Central memory CD8-positive, alpha-beta T cell (primary cell): ENCODE results near the gene KDM2B.
"Not testable (repeated sequence)": the region's sequence is repeated elsewhere in the genome, so short reads cannot be mapped to it uniquely, and the experiment has no call there.

Experiments used
- ATAC-seq: fragments of 150-1000 bp; cut with Tn5 transposase; replicated peaks from 2 replicates; pipeline ENCODE4 v1.10.0; 2022; ENCODE audit warnings: mild to moderate bottlenecking, moderate FRiP score, moderate number of reproducible peaks; ENCODE audit not compliant: poor library complexity, severe bottlenecking; ENCODE audit errors: extremely low read depth
- DNase-seq, 2 donors: peaks; one replicate each; pipeline ENCODE4 v3.0.0; 2021; ENCODE audit warnings: low spot score in 2 of 2
- H3K27ac Mint-ChIP-seq: one replicate; pipeline ENCODE4 v1.8.0; 2022; ENCODE audit warnings: low read depth, mild to moderate bottlenecking, moderate library complexity, mixed read lengths
- H3K27me3 Mint-ChIP-seq: one replicate; pipeline ENCODE4 v1.8.0; 2022; ENCODE audit warnings: mixed read lengths
- H3K36me3 Mint-ChIP-seq: one replicate; pipeline ENCODE4 v1.8.0; 2022; ENCODE audit warnings: mild to moderate bottlenecking, moderate library complexity, mixed read lengths; ENCODE audit not compliant: insufficient read depth
- H3K4me1 Mint-ChIP-seq: one replicate; pipeline ENCODE4 v1.8.0; 2022; ENCODE audit warnings: mixed read lengths
- H3K4me3 Mint-ChIP-seq: one replicate; pipeline ENCODE4 v1.8.0; 2022; ENCODE audit warnings: mild to moderate bottlenecking, moderate library complexity, mixed read lengths
- H3K9me3 Mint-ChIP-seq: one replicate; pipeline ENCODE4 v1.8.0; 2022; ENCODE audit warnings: mixed read lengths

Gene KDM2B

DNA sequence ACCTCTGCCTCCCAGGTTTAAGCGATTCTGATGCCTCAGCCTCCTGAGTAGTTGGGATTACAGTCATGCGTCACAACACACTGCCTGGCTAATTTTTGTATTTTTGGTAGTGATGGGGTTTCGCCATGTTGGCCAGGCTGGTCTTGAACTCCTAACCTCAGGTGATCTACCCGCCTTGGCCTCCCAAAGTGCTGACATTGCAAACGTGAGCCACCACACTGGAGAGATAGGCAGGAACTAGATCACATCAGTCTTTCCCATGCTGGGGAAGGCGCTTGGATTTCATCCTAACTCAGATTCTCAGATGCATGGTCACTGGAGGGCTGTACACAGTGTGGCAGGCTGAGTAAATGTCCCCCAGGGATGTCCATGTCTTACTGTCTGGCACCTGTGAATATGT lies 27.5 kb upstream of the KDM2B start:
- Mint-ChIP-seq H3K36me3 (no peaks in the 10 kb centered on the region), H3K4me1 (peaks cover 6% of the 10 kb centered on the region), H3K27me3 (no peaks in the 10 kb centered on the region), H3K9me3 (no peaks in the 10 kb centered on the region), H3K27ac (no peak overlapping the region), H3K4me3 (no peak overlapping the region)
- no peak for ATAC-seq
- no peak for DNase-seq

DNA sequence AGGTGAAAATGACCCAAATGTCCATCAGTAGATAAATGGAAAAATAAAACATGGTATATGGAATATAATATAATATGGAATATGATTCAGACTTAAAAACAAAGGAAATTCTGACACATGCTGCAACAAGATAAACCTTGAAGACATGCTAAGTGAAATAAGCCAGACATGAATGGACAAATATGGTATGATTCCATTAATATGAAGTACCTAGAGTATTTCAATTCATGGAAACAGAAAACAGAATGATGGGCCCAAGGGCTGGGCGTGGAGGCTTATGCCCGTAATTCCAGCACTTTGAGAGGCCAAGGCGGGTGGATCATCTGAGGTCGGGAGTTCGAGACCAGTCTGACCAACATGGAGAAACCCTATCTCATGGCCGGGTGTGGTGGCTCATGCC lies 22.8 kb upstream of the KDM2B start:
- H3K27me3 Mint-ChIP-seq, result no peaks in the 10 kb centered on the region

DNA sequence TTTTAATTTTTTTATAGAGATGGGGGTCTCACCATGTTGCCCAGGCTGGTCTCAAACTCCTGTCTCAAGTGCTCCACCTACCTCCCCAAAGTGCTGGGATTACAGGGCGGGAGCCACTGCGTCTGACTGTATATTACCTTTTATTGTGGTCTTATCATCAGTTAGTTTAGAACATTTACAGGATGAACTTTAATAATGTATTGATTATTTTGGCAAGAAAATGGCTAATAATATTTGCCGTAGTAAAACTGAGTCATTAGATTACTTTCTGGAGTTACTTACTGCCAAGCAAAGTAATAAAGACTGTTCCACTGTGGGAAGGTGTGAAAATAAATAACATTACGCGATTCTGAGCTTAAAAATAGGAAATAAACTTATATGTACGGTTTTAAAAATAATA lies 21.9 kb upstream of the KDM2B start:
- H3K4me1 Mint-ChIP-seq, result no peaks in the 10 kb centered on the region
- H3K27ac Mint-ChIP-seq, result no peak overlapping the region
- no peak overlapping the region for H3K4me3 Mint-ChIP-seq
- H3K27me3 Mint-ChIP-seq, result no peaks in the 10 kb centered on the region
- H3K36me3 Mint-ChIP-seq, result no peaks in the 10 kb centered on the region
- ATAC-seq (no peak), DNase-seq (no peak)
- H3K9me3 Mint-ChIP-seq, result no peaks in the 10 kb centered on the region

More for the DNA sequence above, 22.8 kb upstream of the KDM2B start:
- Mint-ChIP-seq H3K36me3 (no peaks in the 10 kb centered on the region), H3K27ac (no peak overlapping the region), H3K4me3 (no peak overlapping the region), H3K9me3 (no peaks in the 10 kb centered on the region), H3K4me1 (no peaks in the 10 kb centered on the region)
- no peak for DNase-seq
- no peak for ATAC-seq

DNA sequence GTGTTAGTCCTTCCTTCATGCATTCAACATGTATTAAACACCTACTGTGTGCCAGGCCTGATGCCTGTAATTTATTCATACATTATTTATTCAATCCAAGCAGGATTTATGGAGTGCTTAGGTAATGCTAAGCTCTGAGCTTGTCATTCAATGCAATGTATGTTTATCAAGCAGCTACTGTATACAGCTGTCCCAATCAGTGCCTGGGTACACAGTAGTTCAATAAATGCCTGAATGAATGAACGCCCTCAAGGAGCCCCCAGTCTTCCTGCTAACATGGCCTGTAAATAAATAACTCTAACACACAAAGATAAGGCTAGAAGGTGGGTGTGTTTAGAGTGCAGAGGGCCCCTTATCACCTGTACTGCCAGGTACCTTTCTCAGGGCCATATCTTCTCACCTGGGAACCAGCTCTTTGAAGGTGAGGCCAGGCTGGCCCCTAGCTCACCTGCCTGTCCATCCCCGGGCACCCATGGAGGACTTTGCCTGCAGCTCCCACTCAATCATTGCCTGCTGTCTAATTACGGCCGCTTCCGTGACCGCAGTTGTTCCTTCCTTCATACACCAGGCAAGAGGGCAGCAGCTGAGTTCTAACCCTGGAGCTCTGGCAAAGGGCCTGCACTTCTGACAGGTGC lies 20.0 kb upstream of the KDM2B start:
- H3K9me3 Mint-ChIP-seq, result no peaks in the 10 kb centered on the region
- H3K36me3 Mint-ChIP-seq, result no peaks in the 10 kb centered on the region
- no peak for DNase-seq
- ATAC-seq, result no peak
- no peaks in the 10 kb centered on the region for H3K27me3 Mint-ChIP-seq
- no peak overlapping the region for H3K27ac Mint-ChIP-seq
- H3K4me3 Mint-ChIP-seq, result no peak overlapping the region
- H3K4me1 Mint-ChIP-seq, result peaks cover 2% of the 10 kb centered on the region

DNA sequence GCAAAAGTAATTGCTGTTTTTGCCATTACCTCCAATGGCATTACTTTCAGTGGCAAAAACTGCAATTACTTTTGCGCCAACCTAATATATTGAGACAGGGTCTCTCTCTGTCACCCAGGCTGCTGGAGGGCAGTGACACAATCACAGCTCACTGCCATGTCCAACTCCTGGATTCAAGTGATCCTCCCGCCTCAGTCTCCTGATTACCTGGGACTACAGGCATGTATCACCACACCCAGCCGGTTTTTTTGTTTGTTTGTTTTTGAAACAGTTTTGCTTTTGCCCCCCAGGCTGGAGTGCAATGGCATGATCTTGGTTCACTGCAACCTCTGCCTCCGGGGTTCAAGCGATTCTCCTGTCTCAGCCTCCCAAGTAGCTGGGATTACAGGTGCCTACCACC lies 15.7 kb upstream of the KDM2B start:
- peaks cover 24% of the 10 kb centered on the region for H3K4me1 Mint-ChIP-seq
- peaks cover 2% of the 10 kb centered on the region for H3K36me3 Mint-ChIP-seq
- ATAC-seq (no peak), DNase-seq (no peak)
- no peak overlapping the region for H3K27ac Mint-ChIP-seq
- H3K4me3 Mint-ChIP-seq, result no peak overlapping the region
- H3K9me3 Mint-ChIP-seq, result no peaks in the 10 kb centered on the region
- H3K27me3 Mint-ChIP-seq, result no peaks in the 10 kb centered on the region

DNA sequence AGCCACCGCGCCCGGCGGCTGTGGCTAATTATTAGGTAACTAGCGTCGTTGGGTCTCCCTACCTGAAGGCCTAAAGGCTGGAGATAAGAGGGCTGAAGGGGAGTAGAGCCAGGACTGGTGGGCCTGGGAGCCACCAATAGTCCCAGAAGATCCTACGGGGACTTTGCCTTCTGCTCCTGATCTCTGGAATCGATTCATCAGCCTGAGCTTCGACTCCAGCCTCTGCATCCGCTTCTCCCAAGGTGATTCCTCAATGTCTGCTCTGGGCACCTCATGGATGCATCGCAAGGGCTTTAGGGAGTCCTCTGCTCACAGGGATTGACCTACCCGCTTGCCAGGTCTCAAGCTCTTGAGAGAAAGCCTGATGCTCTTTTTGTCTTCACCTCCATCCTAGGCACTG lies 14.7 kb upstream of the KDM2B start:
- Mint-ChIP-seq H3K4me1 (peaks cover 34% of the 10 kb centered on the region), H3K9me3 (no peaks in the 10 kb centered on the region), H3K27ac (no peak overlapping the region), H3K27me3 (no peaks in the 10 kb centered on the region), H3K36me3 (peaks cover 12% of the 10 kb centered on the region), H3K4me3 (no peak overlapping the region)
- ATAC-seq (no peak), DNase-seq (no peak)

DNA sequence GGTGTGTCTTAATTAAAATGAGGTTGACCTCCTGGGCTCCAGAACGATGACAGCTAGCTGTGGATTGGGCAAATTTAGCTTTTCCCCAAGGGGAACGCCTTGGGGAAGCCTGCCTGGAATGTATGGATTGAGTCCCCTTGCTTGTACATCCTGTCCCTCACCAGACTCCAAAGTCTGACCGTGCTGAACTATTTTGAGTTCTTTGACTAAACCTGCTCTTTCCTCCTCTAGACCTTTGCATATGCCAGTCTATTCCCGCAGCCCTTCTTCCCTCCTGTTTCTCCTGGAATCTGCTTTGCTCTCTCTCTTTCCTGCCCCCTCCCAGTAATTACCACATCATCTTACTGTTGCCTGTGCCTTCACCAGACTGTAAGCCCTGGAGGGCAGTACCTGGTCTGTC lies 11.5 kb upstream of the KDM2B start:
- DNase-seq, result no peak
- H3K4me1 Mint-ChIP-seq, result peaks cover 45% of the 10 kb centered on the region
- H3K4me3 Mint-ChIP-seq, result peak overlapping the region; percentile 14
- no peak for ATAC-seq
- no peaks in the 10 kb centered on the region for H3K9me3 Mint-ChIP-seq
- H3K36me3 Mint-ChIP-seq, result peaks cover 20% of the 10 kb centered on the region
- peak overlapping the region; percentile 99 for H3K27ac Mint-ChIP-seq
- H3K27me3 Mint-ChIP-seq, result no peaks in the 10 kb centered on the region

DNA sequence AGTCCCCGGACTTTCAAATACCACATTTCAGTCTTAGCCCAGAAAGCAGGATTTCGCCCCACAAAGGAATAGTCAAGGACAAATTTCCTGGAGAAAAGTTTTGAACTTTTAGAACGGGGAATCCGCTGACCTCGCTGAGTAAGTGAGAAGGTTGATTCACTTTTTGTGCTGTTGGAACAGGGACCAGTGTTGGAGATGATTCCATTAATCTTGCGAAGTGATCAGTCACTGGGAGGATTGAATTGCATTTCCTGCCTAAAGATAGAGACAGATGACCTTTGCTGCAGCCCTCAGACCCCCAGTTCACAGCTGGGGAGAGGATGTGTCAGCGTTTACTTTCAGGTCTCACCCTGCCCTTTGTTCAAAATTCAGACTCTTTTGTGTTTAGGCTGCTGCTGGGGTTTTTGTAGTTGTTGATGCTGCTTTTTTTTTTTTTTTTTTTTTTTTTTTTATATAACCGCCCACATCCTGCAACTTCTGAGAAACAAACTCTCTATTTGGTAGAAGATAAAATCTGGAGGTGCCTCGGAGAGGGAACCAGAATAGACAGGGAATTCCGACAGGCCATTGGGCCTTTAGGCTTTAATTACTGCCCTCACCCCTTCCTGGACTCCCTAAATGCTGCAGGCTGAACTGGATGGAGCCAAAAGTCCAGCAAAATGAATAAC lies 9.8 kb upstream of the KDM2B start:
- Mint-ChIP-seq H3K36me3 (peaks cover 20% of the 10 kb centered on the region), H3K9me3 (no peaks in the 10 kb centered on the region), H3K27me3 (no peaks in the 10 kb centered on the region), H3K27ac (peak overlapping the region; percentile 99), H3K4me3 (peak overlapping the region; percentile 75), H3K4me1 (peaks cover 41% of the 10 kb centered on the region)
- DNase-seq (peak; percentile 58 to 70), ATAC-seq (peak; percentile 76)

DNA sequence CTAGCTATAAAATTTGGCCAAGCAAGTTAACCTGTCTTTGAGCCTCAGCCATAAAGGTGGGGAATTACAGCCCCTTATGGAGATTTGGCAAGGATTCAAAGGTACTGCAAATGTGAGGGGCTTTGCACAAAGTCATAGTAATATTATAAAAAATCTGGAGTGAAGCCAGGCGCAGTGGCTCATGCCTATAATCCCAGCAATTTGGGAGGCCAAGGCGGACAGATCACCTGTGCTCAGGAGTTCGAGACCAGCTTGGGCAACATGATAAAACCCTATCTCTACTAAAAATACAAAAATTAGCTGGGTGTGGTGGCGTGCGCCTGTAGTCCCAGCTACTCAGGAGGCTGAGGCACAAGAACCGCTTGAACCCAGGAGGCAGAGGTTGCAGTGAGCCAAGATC lies 4.1 kb upstream of the KDM2B start:
- H3K4me3 Mint-ChIP-seq, H3K9me3 Mint-ChIP-seq, H3K27me3 Mint-ChIP-seq, H3K27ac Mint-ChIP-seq, DNase-seq, ATAC-seq: not testable (repeated sequence)
- Mint-ChIP-seq H3K4me1 (peaks cover 34% of the 10 kb centered on the region), H3K36me3 (peaks cover 13% of the 10 kb centered on the region)

DNA sequence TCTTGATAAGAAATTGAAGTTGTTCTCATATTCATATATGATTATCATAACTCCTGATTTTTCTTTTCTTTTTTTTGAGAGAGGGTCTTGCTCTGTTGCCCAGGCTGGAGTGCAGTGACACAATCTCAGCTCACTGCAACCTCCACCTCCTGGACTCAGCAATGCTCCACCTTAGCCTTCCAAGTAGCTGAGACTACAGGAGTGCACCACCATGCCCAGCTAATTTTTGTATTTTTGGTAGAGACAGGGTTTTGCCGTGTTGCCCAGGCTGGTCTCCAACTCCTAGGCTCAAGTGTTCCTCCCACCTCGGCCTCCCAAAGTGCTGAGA lies 2.5 kb upstream of the KDM2B start:
- not testable (repeated sequence) for ATAC-seq, H3K9me3 Mint-ChIP-seq, DNase-seq, H3K27me3 Mint-ChIP-seq
- Mint-ChIP-seq H3K4me1 (peaks cover 29% of the 10 kb centered on the region), H3K27ac (peak overlapping the region; percentile 99), H3K36me3 (peaks cover 14% of the 10 kb centered on the region), H3K4me3 (peak overlapping the region; percentile 2)

DNA sequence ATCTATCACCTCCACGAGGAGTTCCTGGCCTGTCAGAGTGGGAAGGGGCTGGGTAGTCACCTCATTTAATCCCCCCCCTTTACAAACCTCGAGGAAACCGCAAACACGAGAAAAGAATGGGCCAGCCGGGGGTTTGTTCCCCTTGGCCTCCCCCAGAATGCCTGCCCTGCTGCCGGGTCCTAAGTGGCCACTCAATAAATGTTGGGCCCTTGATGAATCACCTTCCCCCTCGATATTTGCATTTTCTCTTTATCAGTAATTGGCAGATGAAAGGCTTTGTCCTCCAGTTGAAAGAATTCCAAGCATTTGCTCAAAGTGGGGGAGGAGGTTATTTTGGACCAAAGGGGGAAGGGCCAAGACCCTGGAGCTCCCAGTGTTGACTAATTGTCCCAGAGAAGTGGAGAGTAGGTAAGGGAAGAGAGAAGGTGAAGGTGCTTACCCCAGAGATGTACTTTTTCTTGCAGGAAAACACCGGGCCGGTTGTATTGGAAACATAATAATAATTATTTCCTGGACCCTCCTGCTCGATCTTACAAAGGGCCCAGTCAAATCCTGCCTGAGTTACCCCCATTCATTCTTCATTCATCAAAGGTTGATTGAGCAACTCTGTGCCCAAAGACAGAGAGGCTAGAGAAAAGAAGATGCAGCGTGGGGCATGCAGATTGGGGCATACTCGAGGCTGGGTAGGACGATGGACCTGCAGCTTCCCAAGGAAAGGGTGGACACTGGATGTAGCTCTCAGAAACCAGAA lies 1.9 kb upstream of the KDM2B start:
- Mint-ChIP-seq H3K4me3 (peak overlapping the region; percentile 52), H3K9me3 (no peaks in the 10 kb centered on the region), H3K27me3 (no peaks in the 10 kb centered on the region), H3K27ac (peak overlapping the region; percentile 99), H3K36me3 (peaks cover 14% of the 10 kb centered on the region), H3K4me1 (peaks cover 29% of the 10 kb centered on the region)
- DNase-seq (no peak), ATAC-seq (no peak)

DNA sequence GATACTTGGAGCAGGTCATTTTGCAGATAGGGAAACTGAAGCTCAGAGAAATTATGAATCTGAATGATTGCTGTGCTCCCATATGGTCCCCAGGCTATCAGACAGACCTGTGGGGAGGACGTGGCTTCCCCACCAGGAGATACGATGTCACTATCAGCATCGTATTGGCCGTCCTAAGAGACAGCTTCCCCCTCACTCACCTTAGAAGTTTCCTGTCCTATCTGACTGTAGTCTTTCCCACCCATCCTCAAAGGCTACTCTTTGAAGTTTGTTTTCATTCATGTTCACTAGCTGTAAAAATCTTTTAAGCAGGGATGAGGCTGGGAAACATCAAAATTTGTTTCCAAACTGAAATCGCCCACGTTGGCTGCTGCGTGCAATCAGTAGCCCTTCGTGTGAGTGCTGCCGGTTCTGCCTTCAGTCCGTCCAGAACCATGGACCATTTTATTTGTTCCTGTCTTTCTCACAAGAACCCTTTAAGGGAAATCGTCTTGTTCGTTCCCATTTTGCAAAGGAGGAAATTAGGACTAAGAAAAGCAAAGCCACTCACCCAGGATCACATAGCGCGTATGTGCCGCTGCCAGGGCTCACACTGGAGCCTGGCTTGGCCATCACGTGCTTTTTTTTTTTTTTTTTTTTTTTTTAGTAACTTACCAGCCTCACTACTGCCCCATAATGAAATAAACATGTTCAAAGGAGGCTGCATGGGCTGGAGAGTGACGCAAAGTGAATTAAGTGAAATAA lies 1.0 kb upstream of the KDM2B start:
- DNase-seq, result no peak
- H3K4me3 Mint-ChIP-seq, result peak overlapping the region; percentile 93
- ATAC-seq, result no peak
- no peaks in the 10 kb centered on the region for H3K9me3 Mint-ChIP-seq
- H3K36me3 Mint-ChIP-seq, result peaks cover 14% of the 10 kb centered on the region
- peak overlapping the region; percentile 99 for H3K27ac Mint-ChIP-seq
- H3K4me1 Mint-ChIP-seq, result peaks cover 36% of the 10 kb centered on the region
- H3K27me3 Mint-ChIP-seq, result no peaks in the 10 kb centered on the region
